Brain microvascular endothelial cell (primary cell): ENCODE measurements around the gene DDX10.

Experiments
- DNase-seq: peaks from one replicate; pipeline ENCODE4 v3.0.0-alpha.2; 2020
- H3K27ac ChIP-seq: fragments of 250-450 bp; sonication (Bioruptor Pico); 2 replicates; pipeline ENCODE4 v1.5.1; 2020; ENCODE audit warnings: mild to moderate bottlenecking, moderate library complexity
- H3K27me3 ChIP-seq: fragments of 250-450 bp; sonication (Bioruptor Pico); replicated peaks from 2 replicates; pipeline ENCODE4 v1.5.1; 2020; ENCODE audit warnings: mild to moderate bottlenecking
- H3K36me3 ChIP-seq: fragments of 250-450 bp; sonication (Bioruptor Pico); replicated peaks from 2 replicates; pipeline ENCODE4 v1.5.1; 2020; ENCODE audit warnings: mild to moderate bottlenecking
- H3K4me3 ChIP-seq: 2 replicates; pipeline ENCODE4 v1.5.1; 2011; ENCODE audit warnings: low read depth, mild to moderate bottlenecking, control low read depth, low read length, moderate library complexity
- CTCF ChIP-seq: IDR thresholded peaks from 2 replicates; pipeline ENCODE4 v1.5.1; 2011; ENCODE audit warnings: low read depth, mild to moderate bottlenecking, moderate library complexity, low read length, control low read depth, inconsistent platforms; ENCODE audit errors: missing control alignments
- in situ Hi-C: cut with HindIII; loops from 2 replicates; pipeline ENCODE4 v1.10.0; 2017; ENCODE audit warnings: low sequenced_read_pairs, low pct_ligation_motif_present

The DDX10 gene

GRCh38 chr11:108906826-108907225 lies 242.0 kb downstream of the DDX10 start:
- Histone ChIP-seq H3K27ac (peak overlapping the region; percentile 45), H3K4me3 (no peak overlapping the region), H3K27me3 (no peaks in the 10 kb centered on the region), H3K36me3 (no peaks in the 10 kb centered on the region)
- no peak for DNase-seq
- in situ Hi-C loops: no loop called here
- TF ChIP-seq CTCF: no peak

- TF ChIP-seq CTCF: no peak
- H3K27ac ChIP-seq: no peak overlapping the region
- H3K27me3 ChIP-seq: no peaks in the 10 kb centered on the region
- in situ Hi-C loops: no loop called here
- H3K4me3 ChIP-seq: no peak overlapping the region
- DNase-seq: no peak
- no peaks in the 10 kb centered on the region for H3K36me3 ChIP-seq
Observed at GRCh38 chr11:108909041-108909440, 244.2 kb downstream of the DDX10 start.

- Histone ChIP-seq H3K36me3 (no peaks in the 10 kb centered on the region), H3K27me3 (no peaks in the 10 kb centered on the region), H3K4me3 (no peak overlapping the region), H3K27ac (no peak overlapping the region)
- in situ Hi-C loops: no loop called here
- no peak for TF ChIP-seq CTCF
- no peak for DNase-seq
Observed at GRCh38 chr11:108909921-108910320, 245.1 kb downstream of the DDX10 start.

- DNase-seq: peak; percentile 74
- Histone ChIP-seq H3K27ac (peak overlapping the region; percentile 62), H3K4me3 (no peak overlapping the region), H3K27me3 (no peaks in the 10 kb centered on the region), H3K36me3 (no peaks in the 10 kb centered on the region)
- in situ Hi-C loops: no loop called here
- TF ChIP-seq CTCF: no peak
Observed at GRCh38 chr11:108912581-108912980, 247.7 kb downstream of the DDX10 start.

GRCh38 chr11:108913204-108913603 lies 248.3 kb downstream of the DDX10 start:
- Histone ChIP-seq H3K27me3 (no peaks in the 10 kb centered on the region), H3K27ac (peak overlapping the region; percentile 62), H3K36me3 (no peaks in the 10 kb centered on the region), H3K4me3 (no peak overlapping the region)
- in situ Hi-C loops: no loop called here
- TF ChIP-seq CTCF: no peak
- DNase-seq: no peak

GRCh38 chr11:108914211-108914610 lies 249.3 kb downstream of the DDX10 start:
- in situ Hi-C loops: no loop called here
- Histone ChIP-seq H3K4me3 (no peak overlapping the region), H3K27me3 (no peaks in the 10 kb centered on the region), H3K27ac (no peak overlapping the region), H3K36me3 (no peaks in the 10 kb centered on the region)
- TF ChIP-seq CTCF: no peak
- no peak for DNase-seq
